HUES64 (cell line): Measurements from ENCODE around the gene SYT2.
"Not testable (repeated sequence)": the region's sequence is repeated elsewhere in the genome, so short reads cannot be mapped to it uniquely, and the experiment has no call there.

Source experiments
- H3K27ac ChIP-seq: 2 replicates; pipeline ENCODE4 v1.7.0; 2013; ENCODE audit warnings: low read depth, low read length, inconsistent platforms
- H3K27me3 ChIP-seq: 2 replicates; pipeline ENCODE4 v1.6.1; 2013; ENCODE audit warnings: mild to moderate bottlenecking, low read length; ENCODE audit not compliant: insufficient read depth
- H3K36me3 ChIP-seq: 2 replicates; pipeline ENCODE4 v1.6.1; 2013; ENCODE audit warnings: mild to moderate bottlenecking, low read length; ENCODE audit not compliant: insufficient read depth
- H3K4me1 ChIP-seq: 2 replicates; pipeline ENCODE4 v1.6.1; 2013; ENCODE audit warnings: mild to moderate bottlenecking, low read length, moderate library complexity; ENCODE audit not compliant: insufficient read depth
- H3K4me3 ChIP-seq: 2 replicates; pipeline ENCODE4 v1.5.1; 2013; ENCODE audit warnings: mild to moderate bottlenecking, low read length, moderate library complexity
- H3K9ac ChIP-seq: 2 replicates; pipeline ENCODE4 v1.6.1; 2013; ENCODE audit warnings: mild to moderate bottlenecking, low read depth, low read length
- H3K9me3 ChIP-seq: 2 replicates; pipeline ENCODE4 v1.6.1; 2013; ENCODE audit warnings: low read depth, low read length; ENCODE audit not compliant: insufficient read depth
- WGBS: fragments of 150-250, 120-280 bp; methylation state at CpG from one replicate; pipeline ENCODE4 v1.1.7; 2013; ENCODE audit warnings: missing lambda C conversion rate; 5-methylcytosine and 5-hydroxymethylcytosine counted together

Gene SYT2

DNA sequence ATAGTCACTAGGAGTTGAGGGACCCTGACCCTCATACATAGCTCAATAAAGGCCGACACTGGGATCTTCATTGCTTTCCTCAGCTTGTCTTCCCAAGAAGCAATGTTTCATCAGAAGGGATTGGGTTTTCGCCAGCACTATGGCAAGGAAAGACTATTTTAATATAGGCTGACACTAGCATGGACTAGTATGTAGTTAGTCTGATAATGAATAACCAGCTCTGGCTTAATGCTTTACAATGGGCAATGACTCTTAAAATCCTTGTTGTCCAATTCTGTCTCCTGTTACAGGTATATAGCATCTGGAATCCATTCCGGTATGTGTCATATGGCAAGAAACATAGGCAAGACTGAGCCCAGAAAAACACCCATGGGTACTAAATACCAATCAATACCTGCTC is 15.3 kb upstream of the SYT2 start:
- Histone ChIP-seq H3K36me3 (peaks cover 63% of the 10 kb centered on the region), H3K9ac (no peak overlapping the region), H3K4me3 (no peak overlapping the region), H3K9me3 (no peaks in the 10 kb centered on the region), H3K4me1 (no peaks in the 10 kb centered on the region), H3K27me3 (no peaks in the 10 kb centered on the region), H3K27ac (no peak overlapping the region)
- 94% methylated on average over 3 of the region's 3 CpGs for WGBS

GRCh38 chr1:202723708-202724107 is 13.5 kb upstream of the SYT2 start:
- Histone ChIP-seq H3K27me3 (no peaks in the 10 kb centered on the region), H3K27ac (no peak overlapping the region), H3K4me1 (no peaks in the 10 kb centered on the region), H3K9ac (no peak overlapping the region), H3K4me3 (no peak overlapping the region), H3K36me3 (peaks cover 45% of the 10 kb centered on the region), H3K9me3 (no peaks in the 10 kb centered on the region)
- WGBS = 91% methylated on average over 7 of the region's 7 CpGs

- not testable (repeated sequence) for H3K9me3 ChIP-seq, H3K9ac ChIP-seq, H3K4me1 ChIP-seq, H3K27me3 ChIP-seq, H3K4me3 ChIP-seq, H3K27ac ChIP-seq
- 79% methylated on average over 6 of the region's 6 CpGs for WGBS
- H3K36me3 ChIP-seq = peaks cover 38% of the 10 kb centered on the region
These were observed 12.8 kb upstream of the SYT2 start for GRCh38 chr1:202723046-202723445.

DNA sequence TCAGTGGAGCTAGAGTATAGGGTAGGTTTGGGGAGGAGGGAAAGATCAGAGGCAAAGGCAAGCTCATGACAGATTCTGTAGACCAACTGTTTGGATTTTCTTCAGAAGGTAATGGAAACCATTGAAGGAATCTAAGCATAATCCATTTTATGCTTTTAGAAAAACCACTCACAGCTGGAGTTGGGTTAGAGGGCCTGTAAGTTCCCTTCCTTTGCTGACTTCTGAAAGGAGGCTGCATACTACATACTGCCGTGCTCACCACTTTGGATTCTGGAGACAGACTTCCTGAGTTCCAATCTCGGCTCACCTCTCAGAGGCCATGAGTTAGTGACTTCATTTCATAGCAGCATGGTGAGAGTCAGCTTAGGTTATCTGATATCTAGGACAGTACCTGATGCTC is 6.4 kb upstream of the SYT2 start:
- peaks cover 5% of the 10 kb centered on the region; the same call in 1 of the 2 replicates for H3K27me3 ChIP-seq
- H3K9ac ChIP-seq = no peak overlapping the region
- peaks cover 21% of the 10 kb centered on the region for H3K4me1 ChIP-seq
- H3K4me3 ChIP-seq = no peak overlapping the region
- no peak overlapping the region for H3K27ac ChIP-seq
- no peaks in the 10 kb centered on the region for H3K36me3 ChIP-seq
- 91% methylated on average over 2 of the region's 2 CpGs for WGBS
- H3K9me3 ChIP-seq = no peaks in the 10 kb centered on the region

DNA sequence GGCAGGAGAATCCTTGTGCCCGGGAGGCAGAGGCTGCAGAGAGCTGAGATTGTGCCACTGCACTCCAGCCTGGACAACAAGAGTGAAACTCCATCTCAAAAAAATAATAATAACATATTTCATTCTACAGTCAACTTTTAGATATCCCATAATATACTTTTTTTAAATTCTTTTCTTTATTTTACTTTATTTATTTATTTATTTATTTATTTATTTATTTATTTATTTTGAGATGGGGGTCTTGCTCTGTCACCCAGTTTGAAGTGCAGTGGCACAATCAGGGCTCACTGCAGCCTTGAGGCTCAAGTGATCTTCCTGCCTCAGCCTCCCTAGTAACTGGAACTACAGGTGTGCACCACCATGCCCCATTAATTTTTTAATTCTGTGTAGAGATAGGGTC is 3.9 kb upstream of the SYT2 start:
- H3K36me3 ChIP-seq, H3K9ac ChIP-seq, H3K9me3 ChIP-seq, H3K27ac ChIP-seq, H3K4me3 ChIP-seq: not testable (repeated sequence)
- 94% methylated on average over 1 of the region's 1 CpG for WGBS
- peaks cover 30% of the 10 kb centered on the region for H3K4me1 ChIP-seq
- H3K27me3 ChIP-seq = peaks cover 30% of the 10 kb centered on the region

- H3K4me1 ChIP-seq = peaks cover 32% of the 10 kb centered on the region
- H3K27ac ChIP-seq = no peak overlapping the region
- H3K4me3 ChIP-seq = no peak overlapping the region
- WGBS = 59% methylated on average over 4 of the region's 4 CpGs
- no peak overlapping the region for H3K9ac ChIP-seq
- no peaks in the 10 kb centered on the region for H3K9me3 ChIP-seq
- no peaks in the 10 kb centered on the region for H3K36me3 ChIP-seq
- peaks cover 41% of the 10 kb centered on the region for H3K27me3 ChIP-seq
These were observed 2.9 kb upstream of the SYT2 start for GRCh38 chr1:202713110-202713509.

DNA sequence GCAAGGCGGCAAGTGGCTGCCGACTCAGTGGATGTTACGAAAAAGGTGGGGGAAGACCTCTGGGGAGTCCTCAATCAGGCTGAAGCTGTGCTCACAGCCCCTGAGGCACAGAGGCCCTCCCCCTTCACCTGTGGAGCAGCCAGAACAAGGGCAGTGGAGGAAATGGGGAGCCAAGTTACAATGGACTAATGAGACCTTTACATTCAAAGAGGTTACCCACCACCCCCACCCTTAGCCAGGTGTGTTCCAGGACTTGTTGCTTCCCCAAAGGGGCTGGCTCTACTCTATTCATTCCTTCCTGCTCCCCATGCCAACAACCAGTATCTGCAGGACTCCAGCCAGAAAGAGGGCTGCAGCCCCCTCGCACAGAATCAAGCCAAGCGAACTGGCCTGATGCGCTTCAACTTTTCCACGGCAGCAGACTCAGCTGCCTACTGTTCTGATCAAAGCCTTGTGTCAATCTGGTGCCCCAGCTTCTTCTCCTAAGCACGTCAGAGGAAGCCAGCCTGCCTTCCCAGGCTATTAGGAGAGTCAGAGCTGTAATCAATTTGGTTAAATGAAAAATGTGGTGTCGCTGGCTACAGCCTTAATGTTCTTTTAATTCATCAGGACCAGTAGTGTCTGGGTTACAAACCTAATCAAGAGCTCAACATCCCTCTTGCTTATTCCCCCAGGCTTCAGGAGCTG is 1.8 kb upstream of the SYT2 start:
- Histone ChIP-seq H3K36me3 (no peaks in the 10 kb centered on the region), H3K4me3 (no peak overlapping the region), H3K27me3 (peaks cover 44% of the 10 kb centered on the region), H3K9me3 (no peaks in the 10 kb centered on the region), H3K9ac (no peak overlapping the region), H3K27ac (no peak overlapping the region), H3K4me1 (peaks cover 32% of the 10 kb centered on the region)
- WGBS = 70% methylated on average over 9 of the region's 9 CpGs

DNA sequence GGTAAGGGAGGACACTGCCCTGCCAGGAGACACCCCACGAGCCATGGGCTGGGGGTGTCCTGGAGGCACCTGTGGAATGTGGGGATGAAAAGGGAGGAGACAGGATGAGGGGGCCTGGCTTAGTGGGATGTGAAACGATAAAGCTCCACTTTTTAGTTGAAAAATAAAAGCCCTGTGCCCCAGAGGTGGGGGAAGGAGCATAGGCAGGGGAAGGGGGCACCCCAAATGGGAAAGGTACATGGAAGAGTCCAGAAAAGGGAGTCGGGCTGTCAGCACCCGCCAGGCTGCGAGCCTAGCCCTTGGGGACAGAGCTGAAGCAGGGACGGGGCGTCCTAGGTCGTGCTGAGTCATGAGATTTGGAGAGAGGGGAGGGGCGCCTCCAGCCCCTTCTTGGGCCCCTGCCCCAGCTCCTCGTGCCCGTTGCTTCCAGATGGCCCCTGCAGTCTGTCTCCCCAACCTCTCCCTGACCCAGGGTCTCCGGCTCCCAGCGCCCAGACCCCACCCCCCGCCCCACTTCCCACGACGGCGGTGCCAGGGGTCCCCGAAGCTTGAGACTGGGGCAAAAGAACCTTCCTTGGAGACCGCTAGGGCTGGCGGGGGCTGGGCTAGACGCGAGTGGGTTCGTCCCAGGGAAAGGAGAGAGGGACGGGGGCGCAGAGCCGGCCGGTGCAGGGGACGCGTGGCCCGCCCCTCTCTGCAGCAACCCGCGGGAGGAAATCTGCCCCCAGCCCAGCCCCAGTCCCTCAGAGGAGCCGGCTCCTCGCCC is 795 bp downstream of the SYT2 start:
- H3K4me1 ChIP-seq = peaks cover 33% of the 10 kb centered on the region
- peak overlapping the region; percentile 48 for H3K9ac ChIP-seq
- no peaks in the 10 kb centered on the region for H3K36me3 ChIP-seq
- peaks cover 44% of the 10 kb centered on the region for H3K27me3 ChIP-seq
- peak overlapping the region; percentile 64 for H3K4me3 ChIP-seq
- H3K27ac ChIP-seq = no peak overlapping the region; the same call in 1 of the 2 replicates
- no peaks in the 10 kb centered on the region for H3K9me3 ChIP-seq
- WGBS = 3% methylated on average over 34 of the region's 34 CpGs

DNA sequence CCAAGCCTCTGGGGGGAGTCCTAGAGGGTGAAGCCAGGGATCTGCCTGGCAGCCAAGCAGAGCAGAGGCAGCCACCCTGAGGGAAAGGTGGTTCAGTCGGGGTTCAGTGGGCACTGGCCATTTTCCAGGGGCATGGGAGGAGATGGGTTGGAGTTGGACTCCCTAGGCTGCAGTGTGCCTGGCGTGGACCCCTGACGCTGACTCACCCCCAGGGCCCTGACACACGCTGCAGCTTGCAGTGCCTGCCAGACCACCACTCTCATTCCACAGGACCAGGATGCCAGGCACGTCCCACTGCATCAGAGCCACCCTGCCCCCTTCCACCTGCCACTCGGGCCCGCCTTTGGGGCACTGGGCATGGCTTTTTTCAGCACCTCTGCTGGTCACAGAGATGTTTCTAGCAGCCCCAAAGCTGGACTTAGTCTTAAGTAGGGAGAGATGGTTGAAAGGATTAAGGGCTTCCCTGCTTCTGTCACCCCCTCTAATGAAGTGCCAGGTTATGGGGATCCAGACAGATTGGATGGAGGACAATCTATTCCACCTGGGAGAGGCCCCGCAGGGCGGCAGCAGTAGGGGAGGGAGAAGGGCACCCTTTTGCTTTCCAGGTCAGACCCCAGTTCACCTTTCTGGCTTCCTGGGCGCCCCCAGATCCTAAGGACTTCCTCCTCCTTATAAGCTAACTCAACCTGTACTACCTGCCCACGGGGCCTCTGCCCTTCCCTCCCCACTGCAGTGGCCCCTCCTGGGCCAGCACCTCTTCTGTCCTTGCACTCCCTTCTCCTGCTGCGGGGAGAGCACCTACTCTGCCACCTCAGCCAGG is 1.6 kb downstream of the SYT2 start:
- Histone ChIP-seq H3K27me3 (peaks cover 44% of the 10 kb centered on the region), H3K4me3 (peak overlapping the region; percentile 64), H3K36me3 (no peaks in the 10 kb centered on the region), H3K27ac (no peak overlapping the region), H3K9ac (no peak overlapping the region), H3K4me1 (peaks cover 33% of the 10 kb centered on the region), H3K9me3 (no peaks in the 10 kb centered on the region)
- 69% methylated on average over 12 of the region's 12 CpGs for WGBS

- Histone ChIP-seq H3K4me1 (peaks cover 21% of the 10 kb centered on the region), H3K36me3 (no peaks in the 10 kb centered on the region), H3K27me3 (peaks cover 41% of the 10 kb centered on the region), H3K4me3 (no peak overlapping the region), H3K9ac (no peak overlapping the region), H3K9me3 (no peaks in the 10 kb centered on the region), H3K27ac (no peak overlapping the region)
- 87% methylated on average over 5 of the region's 5 CpGs for WGBS
These were observed 3.4 kb downstream of the SYT2 start for GRCh38 chr1:202706851-202707250.

- peaks cover 18% of the 10 kb centered on the region for H3K27me3 ChIP-seq
- H3K4me3 ChIP-seq = no peak overlapping the region
- no peaks in the 10 kb centered on the region for H3K9me3 ChIP-seq
- no peak overlapping the region for H3K9ac ChIP-seq
- 85% methylated on average over 4 of the region's 4 CpGs for WGBS
- H3K4me1 ChIP-seq = peaks cover 13% of the 10 kb centered on the region
- no peaks in the 10 kb centered on the region for H3K36me3 ChIP-seq
- no peak overlapping the region for H3K27ac ChIP-seq
These were observed 5.7 kb downstream of the SYT2 start for GRCh38 chr1:202704601-202705000.
